Mesothelial cell of epicardium (in vitro differentiated cells): ENCODE measurements around the gene ALDH5A1. TPM values are rescaled to one million over a fixed set of nuclear protein-coding genes. Genes with fewer than 3 reads are reported as not detected.
"Not testable (repeated sequence)": the region's sequence is repeated elsewhere in the genome, so short reads cannot be mapped to it uniquely, and the experiment has no call there.

Experiments
- DNase-seq, 2 experiments: peaks; one replicate each; pipeline ENCODE4 v3.0.0; 2021; ENCODE audit warnings: low spot score in 2 of 2; ENCODE audit not compliant: unreplicated experiment in 2 of 2
- H3K27ac Mint-ChIP-seq: 2 replicates; pipeline ENCODE4 v1.8.0; 2021; ENCODE audit warnings: mixed read lengths
- H3K27me3 Mint-ChIP-seq: 2 replicates; pipeline ENCODE4 v1.8.0; 2021; ENCODE audit warnings: low read depth, mixed read lengths
- H3K36me3 Mint-ChIP-seq: 2 replicates; pipeline ENCODE4 v1.8.0; 2021; ENCODE audit warnings: mixed read lengths
- H3K4me1 Mint-ChIP-seq: 2 replicates; pipeline ENCODE4 v1.8.0; 2021; ENCODE audit warnings: mixed read lengths
- H3K4me3 Mint-ChIP-seq: 2 replicates; pipeline ENCODE4 v1.8.0; 2021; ENCODE audit warnings: mild to moderate bottlenecking, moderate library complexity, mixed read lengths
- H3K9me3 Mint-ChIP-seq: 2 replicates; pipeline ENCODE4 v1.8.0; 2021; ENCODE audit warnings: mixed read lengths
- total RNA-seq: library from RNA; stranded (reverse); gene quantifications from 3 replicates; pipeline ENCODE4 v1.2.1, GENCODE V29; 2021
- TF ChIP-seq, protein P1 (sequence below): fragments of 200-600 bp; sonication (generic); IDR thresholded peaks from one replicate; pipeline ENCODE4 v1.5.0; 2021; ENCODE audit warnings: antibody characterized with exemption; ENCODE audit not compliant: unreplicated experiment

ALDH5A1 gene
- total RNA-seq, 1 donor from 2014 or later, result 22.6 TPM

DNA sequence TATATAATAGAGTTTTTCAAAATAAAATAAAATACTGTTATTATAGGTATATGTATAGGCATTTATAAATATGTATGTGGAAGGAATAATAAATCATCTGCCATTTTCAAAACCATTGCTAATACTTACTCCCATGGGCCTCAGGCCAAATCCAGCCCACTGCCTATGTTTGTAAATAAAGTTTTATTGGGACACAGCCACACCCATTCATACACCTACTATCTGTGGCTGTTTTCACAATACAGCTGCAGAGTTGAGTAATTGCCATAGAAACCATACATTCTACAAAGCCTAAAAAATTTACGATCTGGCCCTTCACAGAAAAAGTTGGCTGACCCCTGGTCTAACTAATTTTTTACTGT lies 9.5 kb downstream of the ALDH5A1 start:
- no peak overlapping the region for H3K27ac Mint-ChIP-seq
- H3K36me3 Mint-ChIP-seq, result peaks cover 39% of the 10 kb centered on the region
- TF ChIP-seq, protein P1, sequence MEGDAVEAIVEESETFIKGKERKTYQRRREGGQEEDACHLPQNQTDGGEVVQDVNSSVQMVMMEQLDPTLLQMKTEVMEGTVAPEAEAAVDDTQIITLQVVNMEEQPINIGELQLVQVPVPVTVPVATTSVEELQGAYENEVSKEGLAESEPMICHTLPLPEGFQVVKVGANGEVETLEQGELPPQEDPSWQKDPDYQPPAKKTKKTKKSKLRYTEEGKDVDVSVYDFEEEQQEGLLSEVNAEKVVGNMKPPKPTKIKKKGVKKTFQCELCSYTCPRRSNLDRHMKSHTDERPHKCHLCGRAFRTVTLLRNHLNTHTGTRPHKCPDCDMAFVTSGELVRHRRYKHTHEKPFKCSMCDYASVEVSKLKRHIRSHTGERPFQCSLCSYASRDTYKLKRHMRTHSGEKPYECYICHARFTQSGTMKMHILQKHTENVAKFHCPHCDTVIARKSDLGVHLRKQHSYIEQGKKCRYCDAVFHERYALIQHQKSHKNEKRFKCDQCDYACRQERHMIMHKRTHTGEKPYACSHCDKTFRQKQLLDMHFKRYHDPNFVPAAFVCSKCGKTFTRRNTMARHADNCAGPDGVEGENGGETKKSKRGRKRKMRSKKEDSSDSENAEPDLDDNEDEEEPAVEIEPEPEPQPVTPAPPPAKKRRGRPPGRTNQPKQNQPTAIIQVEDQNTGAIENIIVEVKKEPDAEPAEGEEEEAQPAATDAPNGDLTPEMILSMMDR, result no peak
- H3K4me3 Mint-ChIP-seq, result no peak overlapping the region
- no peak for DNase-seq
- no peaks in the 10 kb centered on the region for H3K4me1 Mint-ChIP-seq
- peaks cover 18% of the 10 kb centered on the region for H3K9me3 Mint-ChIP-seq
- no peaks in the 10 kb centered on the region for H3K27me3 Mint-ChIP-seq

GRCh38 chr6:24504649-24505586 lies 10.1 kb downstream of the ALDH5A1 start:
- DNase-seq, result no peak
- Mint-ChIP-seq H3K36me3 (peaks cover 45% of the 10 kb centered on the region), H3K4me3 (no peak overlapping the region), H3K9me3 (peaks cover 24% of the 10 kb centered on the region), H3K27me3 (no peaks in the 10 kb centered on the region), H3K4me1 (no peaks in the 10 kb centered on the region), H3K27ac (no peak overlapping the region)
- TF ChIP-seq, protein P1, result no peak

- TF ChIP-seq, protein P1, result no peak
- no peaks in the 10 kb centered on the region for H3K27me3 Mint-ChIP-seq
- H3K27ac Mint-ChIP-seq, result no peak overlapping the region
- H3K36me3 Mint-ChIP-seq, result peaks cover 63% of the 10 kb centered on the region
- no peak overlapping the region for H3K4me3 Mint-ChIP-seq
- no peak for DNase-seq
- no peaks in the 10 kb centered on the region for H3K4me1 Mint-ChIP-seq
- peaks cover 24% of the 10 kb centered on the region for H3K9me3 Mint-ChIP-seq
Measured at GRCh38 chr6:24506814-24507520, 12.2 kb downstream of the ALDH5A1 start.

- not testable (repeated sequence) for DNase-seq, H3K4me1 Mint-ChIP-seq, H3K27ac Mint-ChIP-seq, H3K4me3 Mint-ChIP-seq, H3K27me3 Mint-ChIP-seq
- peaks cover 62% of the 10 kb centered on the region for H3K36me3 Mint-ChIP-seq
- H3K9me3 Mint-ChIP-seq, result peaks cover 21% of the 10 kb centered on the region
Measured at GRCh38 chr6:24511976-24512375, 17.2 kb downstream of the ALDH5A1 start.

- no peak overlapping the region for H3K4me3 Mint-ChIP-seq
- DNase-seq, result no peak
- H3K27me3 Mint-ChIP-seq, result no peaks in the 10 kb centered on the region
Measured at GRCh38 chr6:24513602-24514001, 18.8 kb downstream of the ALDH5A1 start.

More at GRCh38 chr6:24513602-24514001, 18.8 kb downstream of the ALDH5A1 start:
- Mint-ChIP-seq H3K4me1 (no peaks in the 10 kb centered on the region), H3K36me3 (peaks cover 51% of the 10 kb centered on the region), H3K27ac (no peak overlapping the region), H3K9me3 (peaks cover 12% of the 10 kb centered on the region)
- TF ChIP-seq, protein P1, result no peak
